HFFc6 (cell line): ENCODE results near the gene ERFE. TPM values are rescaled to one million over a fixed set of nuclear protein-coding genes. Genes with fewer than 3 reads are reported as not detected.
A peak's percentile ranks its signal among the peaks of the same experiment; 100 is the strongest.
"Not testable (repeated sequence)": the region's sequence is repeated elsewhere in the genome, so short reads cannot be mapped to it uniquely, and the experiment has no call there.

Experiments
- DNase-seq: peaks from one replicate; pipeline ENCODE4 v3.0.0-alpha.2; 2018
- H3K27ac Mint-ChIP-seq: 2 replicates; pipeline ENCODE4 v1.8.0; 2020; ENCODE audit warnings: mild to moderate bottlenecking, mixed read lengths
- H3K27me3 Mint-ChIP-seq: 2 replicates; pipeline ENCODE4 v1.8.0; 2021; ENCODE audit warnings: mild to moderate bottlenecking, moderate library complexity, mixed read lengths; ENCODE audit not compliant: insufficient read depth
- H3K36me3 Mint-ChIP-seq: 2 replicates; pipeline ENCODE4 v1.8.0; 2021; ENCODE audit warnings: low read depth, mixed read lengths
- H3K4me1 Mint-ChIP-seq: 2 replicates; pipeline ENCODE4 v1.8.0; 2020; ENCODE audit warnings: low read depth, mixed read lengths
- H3K4me3 Mint-ChIP-seq: 2 replicates; pipeline ENCODE4 v1.8.0; 2020; ENCODE audit warnings: mild to moderate bottlenecking, moderate library complexity, mixed read lengths
- H3K9me3 Mint-ChIP-seq: 2 replicates; pipeline ENCODE4 v1.8.0; 2020; ENCODE audit warnings: mild to moderate bottlenecking, mixed read lengths
- CTCF ChIP-seq: fragments of 200-600 bp; sonication (generic); IDR thresholded peaks from 2 replicates; pipeline ENCODE4 v1.5.0; 2021; ENCODE audit warnings: antibody characterized with exemption, mild to moderate bottlenecking
- long read RNA-seq: library from polyadenylated mRNA; unstranded; transcript quantifications from one replicate; pipeline ENCODE4 v2.0.0, GENCODE V29; 2019
- total RNA-seq, 6 experiments: library from RNA; stranded (reverse); fragmentation: NEBNext Ultra II Directional; extraction: Animal tissue kit (Norgen Biotek cat#: 25700); gene quantifications; 2 replicates in 1 of 6; 3 replicates in 5 of 6; pipeline ENCODE4 v1.2.3, GENCODE V29; 2021

The ERFE gene
- under 1 TPM in 5 of 6 experiments, not detected in 1; 0.19 to 0.46 (median 0.41) TPM for total RNA-seq
- long read RNA-seq: 0 reads

- no peak for DNase-seq
- peaks cover 10% of the 10 kb centered on the region for H3K4me1 Mint-ChIP-seq
- H3K4me3 Mint-ChIP-seq: peak within 1 kb of the TSS; percentile 47; the same call in 1 of the 2 replicates
- no peaks in the 10 kb centered on the region; the same call in 1 of the 2 replicates for H3K9me3 Mint-ChIP-seq
- H3K27me3 Mint-ChIP-seq: no peaks in the 10 kb centered on the region; the same call in 1 of the 2 replicates
- TF ChIP-seq CTCF: peak; percentile 71
- H3K36me3 Mint-ChIP-seq: no peaks in the 10 kb centered on the region
- H3K27ac Mint-ChIP-seq: no peak within 1 kb of the TSS
Observed at GRCh38 chr2:238158509-238159070, at the start of gene ERFE. Gene ERFE (plus strand): TSS chr2:238158970. CDS start chr2:238159008, 38 bp downstream.

- TF ChIP-seq CTCF: no peak
- Mint-ChIP-seq H3K27me3 (peaks cover 14% of the 10 kb centered on the region), H3K4me1 (peaks cover 8% of the 10 kb centered on the region), H3K4me3 (no peak overlapping the region), H3K27ac (no peak overlapping the region), H3K36me3 (peaks cover 23% of the 10 kb centered on the region), H3K9me3 (peaks cover 33% of the 10 kb centered on the region)
- no peak for DNase-seq
Observed at GRCh38 chr2:238113611-238114010, 45.2 kb upstream of the ERFE start.

- TF ChIP-seq CTCF: no peak
- Mint-ChIP-seq H3K9me3 (peaks cover 33% of the 10 kb centered on the region), H3K36me3 (peaks cover 23% of the 10 kb centered on the region), H3K4me1 (peaks cover 8% of the 10 kb centered on the region), H3K27ac (no peak overlapping the region), H3K4me3 (no peak overlapping the region), H3K27me3 (peaks cover 12% of the 10 kb centered on the region)
- DNase-seq: no peak
Observed at GRCh38 chr2:238114331-238114841, 44.4 kb upstream of the ERFE start.

GRCh38 chr2:238114851-238115660, 43.7 kb upstream of the ERFE start:
- Mint-ChIP-seq H3K9me3 (peaks cover 33% of the 10 kb centered on the region), H3K4me1 (peaks cover 8% of the 10 kb centered on the region), H3K36me3 (peaks cover 23% of the 10 kb centered on the region), H3K4me3 (no peak overlapping the region), H3K27me3 (peaks cover 17% of the 10 kb centered on the region), H3K27ac (no peak overlapping the region)
- no peak for DNase-seq
- TF ChIP-seq CTCF: 0 out of 2 replicates have a peak, but pooled peaks have one; percentile 8

- Mint-ChIP-seq H3K36me3 (peaks cover 23% of the 10 kb centered on the region), H3K9me3 (peaks cover 33% of the 10 kb centered on the region), H3K27me3 (peaks cover 17% of the 10 kb centered on the region)
- H3K27ac Mint-ChIP-seq, H3K4me1 Mint-ChIP-seq, DNase-seq, H3K4me3 Mint-ChIP-seq: not testable (repeated sequence)
Observed at GRCh38 chr2:238115709-238116108, 43.1 kb upstream of the ERFE start.
